Lower leg skin (tissue), 3 donors: ENCODE measurements around the gene ACTR5.

Source experiments
- CTCF ChIP-seq, 3 donors: fragments of 450-650 bp; IDR thresholded peaks; one replicate each; pipeline ENCODE4 v1.5.1; 2016; ENCODE audit warnings: antibody characterized with exemption in 3 of 3, mild to moderate bottlenecking in 3 of 3, moderate library complexity in 2 of 3
- POLR2A ChIP-seq, 2 donors: fragments of 450-650 bp; IDR thresholded peaks; one replicate each; pipeline ENCODE4 v1.6.1; 2016 to 2017; ENCODE audit warnings: antibody characterized with exemption in 2 of 2, mild to moderate bottlenecking in 1 of 2, moderate library complexity in 1 of 2

GRCh38 chr20:38748861-38749149 lies 545 bp downstream of the ACTR5 start:
- TF ChIP-seq POLR2A (IDR thresholded peaks at IDR 0.05) (no peak), CTCF (IDR thresholded peaks at IDR 0.05) (no peak)
